ENCODE data around the gene RSAD2. TPM values are rescaled to one million over a fixed set of nuclear protein-coding genes. Genes with fewer than 3 reads are reported as not detected.

Gene RSAD2
- total RNA-seq, 2 donors from 2014 or later, result 0.72 to 4.7 TPM

- H3K4me3 ChIP-seq, result no peak overlapping the region
- H3K27ac ChIP-seq, result no peak overlapping the region
- H3K27me3 ChIP-seq, result no peaks in the 10 kb centered on the region
- no peaks in the 10 kb centered on the region for H3K36me3 ChIP-seq
- intact Hi-C loops (cut with DNase I), result no loop called here
- TF ChIP-seq, protein P1, sequence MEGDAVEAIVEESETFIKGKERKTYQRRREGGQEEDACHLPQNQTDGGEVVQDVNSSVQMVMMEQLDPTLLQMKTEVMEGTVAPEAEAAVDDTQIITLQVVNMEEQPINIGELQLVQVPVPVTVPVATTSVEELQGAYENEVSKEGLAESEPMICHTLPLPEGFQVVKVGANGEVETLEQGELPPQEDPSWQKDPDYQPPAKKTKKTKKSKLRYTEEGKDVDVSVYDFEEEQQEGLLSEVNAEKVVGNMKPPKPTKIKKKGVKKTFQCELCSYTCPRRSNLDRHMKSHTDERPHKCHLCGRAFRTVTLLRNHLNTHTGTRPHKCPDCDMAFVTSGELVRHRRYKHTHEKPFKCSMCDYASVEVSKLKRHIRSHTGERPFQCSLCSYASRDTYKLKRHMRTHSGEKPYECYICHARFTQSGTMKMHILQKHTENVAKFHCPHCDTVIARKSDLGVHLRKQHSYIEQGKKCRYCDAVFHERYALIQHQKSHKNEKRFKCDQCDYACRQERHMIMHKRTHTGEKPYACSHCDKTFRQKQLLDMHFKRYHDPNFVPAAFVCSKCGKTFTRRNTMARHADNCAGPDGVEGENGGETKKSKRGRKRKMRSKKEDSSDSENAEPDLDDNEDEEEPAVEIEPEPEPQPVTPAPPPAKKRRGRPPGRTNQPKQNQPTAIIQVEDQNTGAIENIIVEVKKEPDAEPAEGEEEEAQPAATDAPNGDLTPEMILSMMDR (IDR thresholded peaks at IDR 0.05), result no peak
- no peaks in the 10 kb centered on the region for H3K9me3 ChIP-seq
- DNase-seq, result no peak
- no peaks in the 10 kb centered on the region for H3K4me1 ChIP-seq
- H3K9ac ChIP-seq (ENCODE audit: low read depth in 2 of 2, low read length in 2 of 2), result no peak overlapping the region
These were observed 50.2 kb downstream of the RSAD2 start for GRCh38 chr2:6927753-6928152.

- intact Hi-C loops (cut with DNase I), result no loop called here
- Histone ChIP-seq H3K4me3 (no peak overlapping the region), H3K27me3 (no peaks in the 10 kb centered on the region), H3K4me1 (no peaks in the 10 kb centered on the region), H3K9me3 (no peaks in the 10 kb centered on the region), H3K36me3 (no peaks in the 10 kb centered on the region), H3K27ac (no peak overlapping the region), H3K9ac (ENCODE audit: low read depth in 2 of 2, low read length in 2 of 2) (no peak overlapping the region)
- DNase-seq, result no peak
- TF ChIP-seq, protein P1 (IDR thresholded peaks at IDR 0.05), result no peak
These were observed 50.9 kb downstream of the RSAD2 start for GRCh38 chr2:6928452-6928851.

GRCh38 chr2:6929196-6929819, 51.7 kb downstream of the RSAD2 start:
- Histone ChIP-seq H3K9me3 (no peaks in the 10 kb centered on the region), H3K27me3 (no peaks in the 10 kb centered on the region), H3K4me1 (no peaks in the 10 kb centered on the region), H3K9ac (ENCODE audit: low read depth in 2 of 2, low read length in 2 of 2) (no peak overlapping the region), H3K36me3 (no peaks in the 10 kb centered on the region), H3K27ac (no peak overlapping the region), H3K4me3 (no peak overlapping the region)
- TF ChIP-seq, protein P1 (IDR thresholded peaks at IDR 0.05), result no peak
- DNase-seq, result no peak
- intact Hi-C loops (cut with DNase I), result no loop called here

GRCh38 chr2:6930923-6931647, 53.5 kb downstream of the RSAD2 start:
- DNase-seq, result no peak
- TF ChIP-seq, protein P1 (IDR thresholded peaks at IDR 0.05), result no peak

DNA sequence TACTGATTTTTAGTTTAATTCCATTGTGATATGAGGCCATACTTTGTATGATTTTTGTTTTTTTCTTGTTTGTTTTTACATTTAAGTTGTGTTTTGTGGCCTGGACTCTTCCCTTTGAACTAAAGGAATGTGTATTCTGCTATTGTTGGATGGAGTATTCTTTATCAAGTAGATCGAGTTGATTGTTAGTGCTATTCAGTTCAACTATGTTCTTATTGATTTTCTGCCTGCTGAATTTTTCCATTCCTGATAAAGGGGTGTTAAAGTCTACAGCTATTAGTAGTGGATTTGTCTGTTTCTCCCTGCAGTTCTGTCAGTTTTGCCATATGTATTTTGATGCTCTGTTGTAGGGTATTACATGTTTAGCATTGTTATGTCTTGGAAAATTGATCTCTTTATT, 54.2 kb downstream of the RSAD2 start:
- Histone ChIP-seq H3K4me1 (no peaks in the 10 kb centered on the region), H3K4me3 (no peak overlapping the region), H3K9ac (ENCODE audit: low read depth in 2 of 2, low read length in 2 of 2) (no peak overlapping the region), H3K27ac (no peak overlapping the region), H3K9me3 (no peaks in the 10 kb centered on the region), H3K36me3 (no peaks in the 10 kb centered on the region), H3K27me3 (no peaks in the 10 kb centered on the region)
- DNase-seq, result no peak
- TF ChIP-seq, protein P1 (IDR thresholded peaks at IDR 0.05), result no peak
- intact Hi-C loops (cut with DNase I), result no loop called here

More at GRCh38 chr2:6930923-6931647, 53.5 kb downstream of the RSAD2 start:
- no peak overlapping the region for H3K4me3 ChIP-seq
- intact Hi-C loops (cut with DNase I), result no loop called here
- no peak overlapping the region for H3K9ac ChIP-seq (ENCODE audit: low read depth in 2 of 2, low read length in 2 of 2)
- no peaks in the 10 kb centered on the region for H3K4me1 ChIP-seq
- no peak overlapping the region for H3K27ac ChIP-seq
- H3K36me3 ChIP-seq, result no peaks in the 10 kb centered on the region
- H3K9me3 ChIP-seq, result no peaks in the 10 kb centered on the region
- H3K27me3 ChIP-seq, result no peaks in the 10 kb centered on the region

All from colonic mucosa (tissue), 4 donors.